HepG2 (cell line): ENCODE measurements around the gene TREX2.

ENCODE experiments used
- CTCF ChIP-seq: sonication (generic); formaldehyde crosslinking; IDR thresholded peaks from 2 replicates; pipeline ENCODE4 v1.5.0; 2020; ENCODE audit warnings: mild to moderate bottlenecking, missing genetic modification reagents, moderate library complexity
- MAF1 ChIP-seq: sonication (generic); formaldehyde crosslinking; IDR thresholded peaks from 2 replicates; pipeline ENCODE4 v1.5.0; 2020; ENCODE audit warnings: missing genetic modification reagents, borderline replicate concordance
- RELA ChIP-seq: sonication (generic); formaldehyde crosslinking; IDR thresholded peaks from 2 replicates; pipeline ENCODE4 v1.4.0; 2020; ENCODE audit warnings: missing genetic modification reagents
- SUZ12 ChIP-seq: fragments of 150-350 bp; IDR thresholded peaks from 2 replicates; pipeline ENCODE4 v1.6.1; 2014; ENCODE audit warnings: low read depth, low read length
- ZNF274 ChIP-seq: sonication (generic); formaldehyde crosslinking; IDR thresholded peaks from 2 replicates; pipeline ENCODE4 v1.5.1; 2020; ENCODE audit warnings: mild to moderate bottlenecking, missing genetic modification reagents

- no peak for TF ChIP-seq SUZ12
- TF ChIP-seq MAF1 (CRISPR knock-in tag) = no peak
- no peak for TF ChIP-seq RELA (CRISPR knock-in tag)
- TF ChIP-seq ZNF274 (CRISPR knock-in tag) = no peak
- TF ChIP-seq CTCF (CRISPR knock-in tag) = no peak
These were observed 17.7 kb upstream of the TREX2 start for GRCh38 chrX:153463556-153463955.
